ENCODE data around the gene TLR4.

Gene TLR4

DNA sequence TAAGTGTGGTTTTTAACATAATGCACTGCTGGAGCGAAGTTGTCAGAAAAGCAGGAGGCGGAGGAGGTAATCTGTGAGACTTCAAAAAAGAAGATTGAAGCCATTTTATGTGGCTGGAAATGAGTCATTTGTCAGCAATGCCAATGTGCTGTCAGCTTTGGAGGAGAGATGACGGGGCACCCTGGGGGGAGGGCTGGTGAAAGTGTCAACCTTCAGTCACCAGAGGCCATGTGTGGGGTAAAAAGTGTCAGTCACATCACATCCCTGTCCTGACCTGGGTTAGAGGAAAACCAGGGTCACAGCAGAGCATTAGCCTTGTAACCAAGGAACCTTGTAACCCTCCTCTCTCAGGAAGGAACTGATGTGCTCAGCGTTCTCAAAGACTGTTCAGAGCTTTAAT, 59.1 kb downstream of the TLR4 start:
- no peak for DNase-seq
- H3K4me1 ChIP-seq (ENCODE audit: control insufficient read depth, insufficient read depth, low read length, poor library complexity, severe bottlenecking) = no peaks in the 10 kb centered on the region
- no peak overlapping the region for H3K27ac ChIP-seq (ENCODE audit: insufficient read depth, low read length, poor library complexity, severe bottlenecking)
- H3K36me3 ChIP-seq (ENCODE audit: control insufficient read depth, insufficient read depth, low read length) = no peaks in the 10 kb centered on the region
- no peak overlapping the region for H3K4me3 ChIP-seq (ENCODE audit: insufficient read depth, low read depth, low read length, poor library complexity, severe bottlenecking)
- H3K27me3 ChIP-seq (replicated peaks; ENCODE audit: control insufficient read depth, insufficient read depth, low read length, poor library complexity, severe bottlenecking) = no peaks in the 10 kb centered on the region
- H3K9me3 ChIP-seq (ENCODE audit: control insufficient read depth, low read length) = no peaks in the 10 kb centered on the region

DNA sequence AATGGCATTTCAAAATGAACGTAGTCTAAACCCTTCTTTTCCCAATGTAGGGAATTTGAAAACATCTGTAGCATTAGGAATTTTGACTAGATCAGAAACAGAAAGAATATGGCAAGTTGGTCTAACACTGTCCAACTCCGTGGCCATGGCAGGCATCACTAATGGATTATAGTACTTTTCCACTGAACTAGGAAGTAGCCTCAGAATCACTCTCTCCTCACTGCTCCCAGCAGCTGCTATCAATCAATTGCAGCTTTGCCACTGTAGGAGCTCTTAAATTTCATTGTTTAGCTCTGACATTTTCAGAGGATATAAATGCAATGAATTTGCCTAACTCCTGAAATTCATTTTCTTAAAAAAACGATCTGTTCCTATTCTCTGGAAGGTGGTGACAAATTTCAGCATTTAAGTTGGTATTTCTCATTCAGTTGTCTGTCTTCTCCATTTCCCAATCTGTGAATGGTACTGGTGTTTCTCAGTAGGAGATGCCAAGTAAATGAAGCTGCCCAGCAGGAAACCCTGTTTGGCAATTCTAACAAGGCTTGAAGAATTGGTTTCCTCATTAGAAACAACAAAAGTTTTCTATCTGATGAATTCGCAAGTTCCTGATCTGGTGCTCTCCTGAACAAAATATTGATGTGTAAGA, 64.7 kb downstream of the TLR4 start:
- H3K27ac ChIP-seq (ENCODE audit: insufficient read depth, low read length, poor library complexity, severe bottlenecking) = no peak overlapping the region
- no peaks in the 10 kb centered on the region for H3K9me3 ChIP-seq (ENCODE audit: control insufficient read depth, low read length)
- H3K27me3 ChIP-seq (replicated peaks; ENCODE audit: control insufficient read depth, insufficient read depth, low read length, poor library complexity, severe bottlenecking) = no peaks in the 10 kb centered on the region
- no peaks in the 10 kb centered on the region for H3K4me1 ChIP-seq (ENCODE audit: control insufficient read depth, insufficient read depth, low read length, poor library complexity, severe bottlenecking)
- H3K4me3 ChIP-seq (ENCODE audit: insufficient read depth, low read depth, low read length, poor library complexity, severe bottlenecking) = no peak overlapping the region
- no peaks in the 10 kb centered on the region for H3K36me3 ChIP-seq (ENCODE audit: control insufficient read depth, insufficient read depth, low read length)
- no peak for DNase-seq

DNA sequence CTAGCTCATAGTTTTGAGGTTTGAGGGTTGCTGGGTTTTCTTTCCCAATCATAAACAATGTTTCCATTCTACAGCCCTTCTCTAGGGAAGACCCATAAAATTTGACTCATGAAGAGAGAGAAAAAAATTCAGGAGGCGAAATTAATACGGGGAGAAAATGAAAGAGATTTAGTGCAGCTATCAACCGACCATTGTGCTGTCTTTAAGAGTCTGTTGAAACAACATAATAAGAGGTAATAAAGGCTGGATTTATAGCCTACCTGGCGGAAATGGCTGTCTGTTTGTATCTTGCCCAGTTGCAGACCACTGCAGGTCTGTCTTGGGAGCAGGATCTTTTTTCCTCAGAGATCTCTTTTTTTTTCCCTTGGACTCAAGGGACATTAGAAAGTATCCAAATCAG, 66.9 kb downstream of the TLR4 start:
- no peak overlapping the region for H3K4me3 ChIP-seq (ENCODE audit: insufficient read depth, low read depth, low read length, poor library complexity, severe bottlenecking)
- no peak overlapping the region for H3K27ac ChIP-seq (ENCODE audit: insufficient read depth, low read length, poor library complexity, severe bottlenecking)
- no peaks in the 10 kb centered on the region for H3K4me1 ChIP-seq (ENCODE audit: control insufficient read depth, insufficient read depth, low read length, poor library complexity, severe bottlenecking)
- no peak for DNase-seq
- H3K27me3 ChIP-seq (replicated peaks; ENCODE audit: control insufficient read depth, insufficient read depth, low read length, poor library complexity, severe bottlenecking) = no peaks in the 10 kb centered on the region
- H3K9me3 ChIP-seq (ENCODE audit: control insufficient read depth, low read length) = no peaks in the 10 kb centered on the region
- no peaks in the 10 kb centered on the region for H3K36me3 ChIP-seq (ENCODE audit: control insufficient read depth, insufficient read depth, low read length)

DNA sequence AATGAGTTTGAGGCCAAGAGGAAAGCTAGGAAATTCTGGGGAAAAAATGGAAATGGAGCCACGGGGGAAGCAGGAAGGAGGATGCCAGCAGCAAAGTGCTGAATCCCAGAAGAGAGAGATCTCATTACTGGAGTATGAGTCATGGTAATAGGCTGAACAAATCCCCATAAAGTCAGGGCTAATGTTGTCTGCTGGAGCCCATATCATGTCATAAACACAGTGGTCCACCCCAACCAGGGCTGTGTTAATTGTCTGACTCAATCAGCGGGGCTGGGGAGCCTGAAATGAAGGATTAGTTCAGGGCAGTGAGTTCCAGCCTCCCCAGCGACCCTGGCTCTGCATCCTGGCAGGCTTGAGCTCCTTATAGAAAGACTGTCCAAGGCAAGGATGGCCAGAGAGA, 68.8 kb downstream of the TLR4 start:
- Histone ChIP-seq H3K9me3 (ENCODE audit: control insufficient read depth, low read length) (no peaks in the 10 kb centered on the region), H3K27me3 (replicated peaks; ENCODE audit: control insufficient read depth, insufficient read depth, low read length, poor library complexity, severe bottlenecking) (no peaks in the 10 kb centered on the region), H3K36me3 (ENCODE audit: control insufficient read depth, insufficient read depth, low read length) (no peaks in the 10 kb centered on the region), H3K4me1 (ENCODE audit: control insufficient read depth, insufficient read depth, low read length, poor library complexity, severe bottlenecking) (no peaks in the 10 kb centered on the region), H3K27ac (ENCODE audit: insufficient read depth, low read length, poor library complexity, severe bottlenecking) (no peak overlapping the region), H3K4me3 (ENCODE audit: insufficient read depth, low read depth, low read length, poor library complexity, severe bottlenecking) (no peak overlapping the region)
- no peak for DNase-seq
